Hippocampal formation (tissue), 2 donors: Measurements from ENCODE around the gene CUX1.
"Not testable (repeated sequence)": the region's sequence is repeated elsewhere in the genome, so short reads cannot be mapped to it uniquely, and the experiment has no call there.

Experiments used
- DNase-seq, 2 donors: peaks; one replicate each; lab custom pipeline; 2025; lab: John Stamatoyannopoulos, UW

The CUX1 gene

DNA sequence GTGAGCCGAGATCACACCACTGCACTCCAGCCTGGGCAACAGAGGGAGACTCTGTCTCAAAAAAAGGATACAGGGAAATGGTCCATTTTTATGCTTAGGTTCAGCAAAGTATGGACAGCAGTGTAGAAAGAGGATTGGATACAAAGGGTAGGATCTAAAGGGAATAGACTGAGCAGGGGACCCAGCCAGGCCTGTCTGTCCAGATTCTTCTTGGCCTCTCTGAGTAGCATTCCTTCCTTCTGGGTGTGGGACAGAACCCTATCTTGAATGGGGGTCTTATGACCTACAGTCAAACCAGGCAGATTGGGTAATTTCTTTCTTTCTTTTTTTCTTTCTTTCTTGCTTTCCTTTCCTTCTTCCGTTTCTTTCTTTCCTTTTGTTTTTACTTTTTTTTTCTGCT, 494.9 kb downstream of the CUX1 start:
- no peak for DNase-seq

DNA sequence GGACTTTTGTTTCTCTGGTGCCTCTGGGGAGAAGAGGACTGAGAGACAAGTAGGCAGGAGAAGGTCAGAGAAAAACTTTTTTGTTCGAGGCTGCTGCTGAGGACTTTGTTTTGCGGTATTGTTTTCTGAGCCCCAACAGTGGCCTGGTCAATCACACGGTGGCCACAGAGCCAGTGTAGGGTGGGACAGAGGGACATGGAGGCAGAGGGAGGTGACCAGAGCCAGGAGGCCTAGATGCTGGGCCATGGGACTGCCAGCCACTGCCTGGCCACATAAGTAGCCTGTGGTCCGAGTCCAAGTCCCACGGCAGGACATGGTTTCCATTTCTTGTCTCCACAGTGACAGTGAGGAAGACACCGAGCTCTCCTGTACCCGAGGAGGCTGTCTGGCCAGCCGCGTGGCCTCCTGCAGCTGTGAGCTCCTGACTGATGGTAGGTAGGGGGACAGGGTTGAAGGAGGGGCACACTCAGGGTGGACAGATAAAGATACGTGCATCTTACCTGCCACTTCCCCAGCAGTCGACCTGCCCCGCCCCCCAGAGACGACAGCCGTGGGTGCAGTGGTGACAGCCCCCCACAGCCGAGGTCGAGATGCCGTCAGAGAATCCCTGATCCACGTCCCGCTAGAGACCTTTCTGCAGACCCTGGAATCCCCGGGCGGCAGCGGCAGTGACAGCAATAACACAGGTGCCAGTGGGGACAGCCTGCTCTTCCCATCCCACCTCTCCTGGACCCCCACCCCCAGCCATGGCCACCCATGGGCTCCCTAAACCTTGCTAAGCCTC, 496.8 kb downstream of the CUX1 start:
- DNase-seq, result no peak

DNA sequence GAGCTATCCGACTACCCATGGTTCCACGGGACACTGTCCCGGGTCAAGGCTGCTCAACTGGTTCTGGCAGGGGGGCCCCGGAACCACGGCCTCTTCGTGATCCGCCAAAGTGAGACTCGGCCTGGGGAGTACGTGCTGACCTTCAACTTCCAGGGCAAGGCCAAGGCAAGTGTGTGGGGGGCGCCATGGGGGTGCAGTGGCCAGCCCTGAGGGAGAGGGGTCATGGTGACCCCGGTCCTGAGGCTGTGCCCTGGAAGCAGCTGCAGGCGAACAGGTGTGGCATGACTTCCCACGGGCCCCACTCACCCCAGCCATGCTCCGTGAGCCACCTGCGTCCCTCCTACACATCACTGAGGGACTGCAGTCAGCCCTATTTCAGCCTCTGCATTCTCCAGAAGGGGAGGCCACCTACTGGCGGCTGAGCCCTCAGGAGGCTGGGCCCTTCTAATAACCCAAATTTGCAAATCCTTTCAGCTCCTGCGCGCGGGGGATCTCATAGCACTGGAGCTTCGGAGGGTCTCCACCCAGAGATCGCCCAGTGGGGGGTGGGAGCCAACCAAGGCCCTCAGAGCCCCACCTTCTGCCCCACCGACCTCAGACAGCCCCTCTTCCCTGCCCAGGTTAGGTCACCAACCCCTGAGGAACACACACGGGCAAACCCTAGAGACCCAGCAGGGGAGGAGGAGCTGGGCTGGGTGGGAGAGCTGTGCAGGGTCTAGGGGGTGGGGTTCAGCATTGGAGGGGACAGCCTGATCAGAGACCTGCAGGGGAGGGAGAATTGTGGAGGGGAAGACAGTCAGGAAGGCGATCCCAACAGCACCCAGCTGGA, 500.0 kb downstream of the CUX1 start:
- no peak for DNase-seq

DNA sequence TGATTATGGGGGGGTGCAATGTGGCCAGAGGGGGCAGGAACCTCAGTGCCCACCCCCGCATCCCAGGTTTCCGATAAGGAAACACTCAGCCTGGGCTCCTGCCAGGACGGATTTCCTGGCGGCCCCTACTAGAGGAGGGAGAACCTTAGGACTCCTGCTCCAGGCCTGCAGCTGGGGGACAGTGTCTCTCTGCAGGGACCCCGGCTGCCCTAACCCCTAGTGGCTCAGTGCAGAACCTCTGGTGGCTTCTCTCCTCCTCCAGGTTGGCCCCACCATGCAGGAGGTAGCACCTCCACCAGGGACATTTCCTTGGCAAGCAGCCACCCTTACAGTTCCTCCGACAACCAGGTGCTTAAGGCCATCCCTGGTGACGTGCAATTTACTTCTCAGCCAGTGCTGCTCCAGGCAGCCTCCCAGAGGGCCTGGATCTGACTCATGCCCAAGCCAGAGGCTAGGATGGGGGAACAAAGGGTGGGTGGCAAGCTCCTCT, 501.1 kb downstream of the CUX1 start:
- DNase-seq, result no peak

GRCh38 chr7:102319671-102320070, 502.2 kb downstream of the CUX1 start:
- no peak for DNase-seq

- DNase-seq, result no peak
Observed at GRCh38 chr7:102320181-102320580, 502.8 kb downstream of the CUX1 start.

DNA sequence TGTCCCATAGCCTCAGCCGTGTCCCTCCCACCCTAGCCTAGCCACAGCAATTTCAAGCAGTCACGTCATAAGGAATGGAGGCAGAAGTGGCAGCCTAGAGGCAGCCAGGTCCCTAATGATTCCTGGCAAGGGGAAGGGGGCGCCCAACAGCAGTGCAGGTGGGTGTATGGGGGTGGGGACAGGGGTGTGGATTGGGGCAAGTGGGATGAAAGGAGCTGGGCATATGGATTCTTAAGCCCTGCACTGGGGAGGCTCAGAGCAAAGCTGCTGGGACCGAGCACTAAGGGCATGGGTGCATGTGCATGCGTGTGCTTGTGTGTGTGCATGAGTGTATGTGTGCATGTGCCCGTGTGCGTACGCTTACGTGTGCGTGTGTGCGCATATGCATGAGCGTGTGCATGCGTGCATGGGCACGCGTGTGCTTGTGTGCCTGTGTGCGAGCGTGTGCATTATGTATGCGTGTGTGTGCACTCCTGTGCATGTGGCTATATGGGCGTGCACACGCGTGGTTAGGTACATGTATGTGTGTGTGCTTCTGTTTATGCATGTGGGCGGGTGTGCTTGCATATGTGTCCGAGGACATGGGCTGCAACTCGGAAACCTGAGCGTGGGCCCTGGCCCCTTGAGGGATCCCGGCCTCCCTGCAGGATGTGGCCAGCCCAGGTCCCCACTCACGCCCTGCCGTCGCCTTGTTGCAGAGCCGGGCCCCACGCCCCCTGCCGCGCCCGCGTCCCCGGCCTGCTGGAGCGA, 503.4 kb downstream of the CUX1 start:
- no peak for DNase-seq

- no peak for DNase-seq
Observed at GRCh38 chr7:102321351-102322201, 504.1 kb downstream of the CUX1 start.

- no peak for DNase-seq
Observed at GRCh38 chr7:102322202-102322715, 504.8 kb downstream of the CUX1 start.

- DNase-seq, result no peak
Observed at GRCh38 chr7:102323914-102324195, 506.4 kb downstream of the CUX1 start.

DNA sequence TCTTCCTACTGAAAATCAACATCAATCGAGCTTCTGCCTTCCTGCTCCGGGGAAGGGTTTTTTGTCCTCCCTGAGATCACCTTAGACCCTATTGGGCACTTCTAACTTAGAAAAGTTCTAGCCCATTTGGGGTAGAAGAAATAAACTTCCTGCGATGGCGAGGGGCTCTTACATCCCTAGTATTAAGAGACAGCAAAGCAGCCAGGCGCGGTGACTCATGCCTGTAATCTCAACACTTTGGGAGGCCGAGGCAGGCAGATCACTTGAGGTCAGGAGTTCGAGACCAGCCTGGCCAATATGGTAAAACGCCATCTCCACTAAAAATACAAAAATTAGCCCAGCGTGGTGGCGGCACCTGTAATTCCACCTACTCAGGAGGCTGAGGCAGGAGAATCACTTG, 507.7 kb downstream of the CUX1 start:
- not testable (repeated sequence) for DNase-seq

DNA sequence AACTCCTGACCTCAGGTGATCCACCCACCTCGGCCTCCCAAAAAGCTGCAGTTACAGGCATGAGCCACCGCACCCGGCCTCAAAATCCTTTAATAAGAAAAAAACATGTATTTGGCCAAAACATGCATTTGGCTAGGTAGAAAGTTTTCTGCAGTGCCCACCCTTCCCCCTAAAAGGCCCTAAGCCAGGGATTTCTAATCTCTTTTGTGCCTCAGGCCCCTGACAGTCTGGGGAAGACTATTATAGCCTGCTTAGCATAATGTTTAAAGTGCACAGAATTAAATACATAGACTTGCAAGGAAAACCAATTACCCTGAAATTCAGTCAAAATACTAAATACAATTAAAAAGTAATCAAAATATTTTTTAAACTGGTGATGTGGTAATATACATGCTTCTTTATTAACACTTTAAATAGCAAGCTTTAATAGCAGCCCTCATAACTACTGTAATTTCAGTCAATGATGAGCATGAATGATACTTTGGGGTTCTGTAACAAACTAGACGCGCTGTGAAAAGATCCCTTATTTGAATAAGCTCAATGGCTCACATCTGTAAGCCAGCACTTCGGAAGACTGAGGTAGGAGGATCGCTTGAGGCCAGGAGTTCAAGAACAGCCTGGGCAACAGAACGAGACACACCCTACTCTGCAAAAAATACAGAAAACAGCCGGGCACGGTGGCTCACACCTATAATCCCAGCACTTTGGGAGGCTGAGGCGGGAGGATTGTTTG, 508.9 kb downstream of the CUX1 start:
- DNase-seq, result no peak

DNA sequence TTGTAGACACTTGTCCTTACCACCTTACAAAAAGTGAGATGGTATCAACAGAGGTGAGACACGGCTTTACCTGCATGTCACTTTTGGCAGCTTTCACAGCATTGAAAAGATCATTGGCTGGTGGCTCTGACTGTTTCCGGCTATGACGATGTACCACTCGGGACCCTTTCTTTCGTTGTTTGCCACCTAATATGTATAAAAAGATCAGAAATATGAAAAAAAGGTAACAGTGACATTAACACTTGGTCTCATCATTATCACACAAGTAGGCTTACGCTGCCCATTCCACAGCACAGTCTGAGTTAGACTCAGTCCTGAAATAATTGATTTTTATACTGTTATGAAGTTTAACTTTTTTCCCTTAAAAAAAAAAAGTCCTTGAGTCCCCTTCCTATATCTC, 509.8 kb downstream of the CUX1 start:
- not testable (repeated sequence) for DNase-seq

DNA sequence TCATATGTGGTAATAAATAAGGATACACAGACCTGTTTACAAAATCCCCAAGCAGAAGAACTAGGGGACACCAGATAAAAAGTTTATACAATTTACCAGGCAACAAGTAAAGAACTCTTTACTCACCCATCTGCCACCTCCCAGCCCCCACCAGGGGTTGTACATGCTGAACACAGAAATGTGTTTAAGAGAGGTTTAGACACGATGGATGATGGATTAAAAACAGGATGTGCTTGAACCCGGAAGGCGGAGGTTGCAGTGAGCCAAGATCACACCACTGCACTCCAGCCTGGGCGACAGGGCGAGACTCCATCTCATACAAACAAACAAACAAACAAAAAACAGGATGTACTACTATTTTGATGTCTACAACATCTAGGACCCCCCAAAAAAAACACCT, 511.4 kb downstream of the CUX1 start:
- not testable (repeated sequence) for DNase-seq

DNA sequence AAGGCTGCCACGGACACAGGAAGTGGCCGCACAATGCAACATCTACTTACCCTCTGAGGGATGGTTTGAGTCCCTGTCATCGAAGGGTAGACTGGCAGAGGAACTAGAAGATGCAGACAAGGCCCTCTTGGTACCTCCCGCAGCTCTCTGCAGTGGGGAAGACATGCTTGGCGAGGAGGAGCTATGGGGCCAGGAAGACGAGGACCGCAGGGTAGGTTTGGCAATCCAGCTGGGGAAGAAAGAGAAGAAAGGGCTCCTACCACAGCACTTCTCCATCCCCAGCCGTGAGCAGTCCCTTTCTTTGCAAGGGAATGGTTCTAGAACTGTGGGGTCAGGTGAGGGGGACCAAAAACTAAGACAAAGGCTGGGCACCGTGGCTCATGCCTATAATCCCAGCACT, 511.9 kb downstream of the CUX1 start:
- not testable (repeated sequence) for DNase-seq

DNA sequence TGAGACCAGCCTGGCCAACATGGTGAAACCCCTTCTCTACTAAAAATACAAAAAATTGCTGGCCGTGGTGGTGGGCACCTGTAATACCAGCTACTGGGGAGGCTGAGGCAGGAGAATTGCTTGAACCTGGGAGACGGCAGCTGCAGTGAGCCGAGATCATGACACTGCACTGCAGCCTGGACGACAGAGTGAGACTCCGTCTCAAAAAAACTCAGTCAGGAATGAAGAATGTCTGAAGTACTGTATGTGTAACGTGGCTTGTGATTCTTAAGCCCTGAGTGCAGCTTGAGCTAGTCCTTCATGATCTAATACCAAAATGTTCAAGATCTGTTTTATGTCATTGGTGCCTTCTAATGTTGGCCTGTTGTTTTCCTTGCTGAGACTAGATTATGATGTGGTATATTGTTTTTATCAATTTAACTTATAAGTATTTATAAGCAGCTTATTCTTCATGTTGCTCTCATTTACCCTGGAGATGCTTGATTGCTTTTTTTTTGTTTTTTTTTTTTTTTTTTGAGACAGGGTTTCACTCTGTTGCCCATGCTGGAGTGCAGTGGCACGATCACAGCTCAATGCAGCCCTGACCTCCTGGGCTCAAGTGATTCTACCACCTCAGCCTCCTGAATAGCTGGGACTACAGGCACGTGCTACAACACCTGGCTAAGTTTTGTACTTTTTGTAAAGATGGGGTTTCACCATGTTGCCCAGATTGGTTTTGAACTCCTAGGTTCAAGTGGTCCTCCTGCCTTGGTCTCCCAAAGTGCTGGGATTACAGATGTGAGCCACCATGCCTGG, 513.4 kb downstream of the CUX1 start:
- not testable (repeated sequence) for DNase-seq
